ENCODE data around the gene RBFOX2. TPM values are rescaled to one million over a fixed set of nuclear protein-coding genes. Genes with fewer than 3 reads are reported as not detected.

Gene RBFOX2
- total and polyA plus RNA-seq, 10 donors: 2.6 to 39.6 (median 31.8) TPM

GRCh38 chr22:35879351-35879750 is 149.3 kb downstream of the RBFOX2 start:
- no peaks in the 10 kb centered on the region for H3K36me3 ChIP-seq
- no peak overlapping the region for H3K27ac ChIP-seq
- H3K27me3 ChIP-seq (replicated peaks in 1 of 7): no peaks in the 10 kb centered on the region
- H3K4me3 ChIP-seq: no peak overlapping the region
- H3K9me3 ChIP-seq: peaks cover 0 to 8% (median 0%) of the 10 kb centered on the region in 8 donors
- peaks cover 7 to 24% (median 11%) of the 10 kb centered on the region in 6 donors for H3K4me1 ChIP-seq
- 89 to 95% (median 91%) methylated on average over 2 of the region's 2 CpGs for WGBS, 5 donors
- DNase-seq: no peak
- intact Hi-C loops (cut with DNase I; ENCODE audit: low total_unique reads): no loop called here
- TF ChIP-seq POLR2A (IDR thresholded peaks at IDR 0.05) (no peak), CTCF (IDR thresholded peaks at IDR 0.05 in 8 of 11, conservative IDR thresholded peaks at IDR 0.05 in 3 of 11) (no peak), POLR2AphosphoS5 (IDR thresholded peaks at IDR 0.05) (no peak)

GRCh38 chr22:35873426-35873825 is 155.2 kb downstream of the RBFOX2 start:
- Histone ChIP-seq H3K27ac (no peak overlapping the region), H3K4me1 (peaks cover 0 to 7% (median 0%) of the 10 kb centered on the region in 6 donors), H3K4me3 (no peak overlapping the region), H3K27me3 (replicated peaks in 1 of 7) (peaks cover 0 to 4% (median 0%) of the 10 kb centered on the region in 7 donors), H3K9me3 (peaks cover 0 to 8% (median 0%) of the 10 kb centered on the region in 8 donors), H3K36me3 (no peaks in the 10 kb centered on the region)
- TF ChIP-seq POLR2AphosphoS5 (IDR thresholded peaks at IDR 0.05): no peak
- no peak for TF ChIP-seq CTCF (IDR thresholded peaks at IDR 0.05 in 8 of 11, conservative IDR thresholded peaks at IDR 0.05 in 3 of 11)
- TF ChIP-seq POLR2A (IDR thresholded peaks at IDR 0.05): no peak
- 82 to 93% (median 89%) methylated on average over 3 of the region's 3 CpGs for WGBS, 5 donors
- DNase-seq: no peak
- intact Hi-C loops (cut with DNase I; ENCODE audit: low total_unique reads): no loop called here

DNA sequence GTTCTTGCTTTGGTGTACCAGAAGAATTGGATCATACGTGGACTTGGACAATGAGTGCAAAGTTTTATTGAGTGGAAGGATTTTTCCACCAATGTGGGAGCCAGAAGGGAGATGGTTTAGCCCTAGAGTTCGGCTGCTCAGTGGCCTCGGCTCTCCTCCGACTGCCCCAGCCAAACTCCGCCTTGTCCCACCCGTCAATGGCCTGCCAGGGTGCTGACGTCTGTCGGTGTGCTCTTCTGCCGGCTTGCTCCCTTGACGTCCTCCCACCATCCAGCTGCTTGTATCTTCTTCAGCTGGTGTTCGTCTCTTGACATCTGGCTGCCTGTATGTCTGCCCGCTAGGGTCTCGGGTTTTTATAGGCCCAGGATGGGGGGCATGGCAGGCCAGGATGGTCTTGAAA is 156.2 kb downstream of the RBFOX2 start:
- Histone ChIP-seq H3K9me3 (peaks cover 0 to 8% (median 0%) of the 10 kb centered on the region in 8 donors), H3K36me3 (no peaks in the 10 kb centered on the region), H3K27ac (no peak overlapping the region), H3K27me3 (replicated peaks in 1 of 7) (peaks cover 0 to 4% (median 0%) of the 10 kb centered on the region in 7 donors), H3K4me1 (peaks cover 0 to 5% (median 0%) of the 10 kb centered on the region in 6 donors), H3K4me3 (no peak overlapping the region)
- no peak for DNase-seq
- intact Hi-C loops (cut with DNase I; ENCODE audit: low total_unique reads): no loop called here
- TF ChIP-seq POLR2AphosphoS5 (IDR thresholded peaks at IDR 0.05): no peak
- 91 to 98% (median 94%) methylated on average over 13 of the region's 13 CpGs for WGBS, 5 donors

DNA sequence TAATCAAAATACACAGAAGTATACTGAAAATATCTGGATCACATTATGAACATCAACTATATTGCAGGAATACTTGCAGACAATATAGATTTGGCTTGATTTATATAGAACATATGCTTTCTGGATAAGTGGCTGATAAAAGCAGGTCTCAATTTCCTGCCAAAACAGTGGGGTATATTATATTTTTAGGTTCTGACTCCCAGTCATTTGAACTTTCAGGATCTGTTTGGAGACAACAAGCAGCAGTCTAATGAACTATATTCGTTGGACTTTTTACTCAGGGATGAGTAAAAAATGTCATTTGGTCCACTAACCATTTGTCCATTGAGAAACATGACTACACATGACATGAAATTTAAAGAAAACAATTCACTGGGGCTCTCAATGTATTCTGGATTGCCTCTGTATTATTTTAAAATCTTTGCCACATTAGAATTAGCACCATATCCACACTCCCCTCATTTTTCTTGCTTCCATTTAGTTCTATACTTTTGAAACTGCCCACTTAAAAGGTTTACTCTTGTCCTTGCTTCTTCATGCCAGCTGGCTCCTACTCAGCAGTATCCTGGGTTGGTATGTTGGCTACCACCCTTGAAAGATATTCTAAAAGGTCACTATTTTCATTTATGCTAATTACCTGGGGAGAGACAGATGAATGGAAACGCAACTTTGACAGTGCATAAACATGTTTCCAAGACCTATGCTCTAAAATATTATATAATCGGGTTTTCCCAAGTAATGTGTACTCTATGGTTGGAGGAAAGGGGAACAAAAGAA is 157.9 kb downstream of the RBFOX2 start:
- intact Hi-C loops (cut with DNase I; ENCODE audit: low total_unique reads): no loop called here
- 76 to 90% (median 86%) methylated on average over 3 of the region's 3 CpGs for WGBS, 5 donors
- Histone ChIP-seq H3K36me3 (no peaks in the 10 kb centered on the region), H3K4me1 (no peaks in the 10 kb centered on the region), H3K9me3 (peaks cover 0 to 8% (median 0%) of the 10 kb centered on the region in 8 donors), H3K27ac (no peak overlapping the region), H3K4me3 (no peak overlapping the region), H3K27me3 (replicated peaks in 1 of 7) (peaks cover 0 to 4% (median 0%) of the 10 kb centered on the region in 7 donors)
- TF ChIP-seq POLR2A (IDR thresholded peaks at IDR 0.05) (no peak), CTCF (IDR thresholded peaks at IDR 0.05 in 8 of 11, conservative IDR thresholded peaks at IDR 0.05 in 3 of 11) (no peak), POLR2AphosphoS5 (IDR thresholded peaks at IDR 0.05) (no peak)
- DNase-seq: no peak
